Ascending aorta (tissue), 2 donors: ENCODE measurements around the gene RMND5A. TPM values are rescaled to one million over a fixed set of nuclear protein-coding genes. Genes with fewer than 3 reads are reported as not detected.

ENCODE experiments used
- DNase-seq, 2 donors: peaks; one replicate each; pipeline ENCODE4 v3.0.0-alpha.2; 2019; ENCODE audit warnings: low spot score in 2 of 2
- H3K27ac ChIP-seq, 2 donors: fragments of 200-600 bp; sonication (generic); one replicate each; pipeline ENCODE4 v1.5.1; 2016 to 2017; ENCODE audit warnings: mild to moderate bottlenecking in 1 of 2
- H3K27me3 ChIP-seq: fragments of 200-600 bp; sonication (generic); one replicate; pipeline ENCODE4 v1.5.1; 2017
- H3K36me3 ChIP-seq, 2 donors: fragments of 200-600 bp; sonication (generic); one replicate each; pipeline ENCODE4 v1.5.1; 2016
- H3K4me1 ChIP-seq, 2 donors: fragments of 200-600 bp; sonication (generic); one replicate each; pipeline ENCODE4 v1.5.1; 2016 to 2017; ENCODE audit warnings: mild to moderate bottlenecking in 1 of 2
- H3K4me3 ChIP-seq, 2 donors: fragments of 200-600 bp; sonication (generic); one replicate each; pipeline ENCODE4 v1.5.1; 2016 to 2017; ENCODE audit warnings: mild to moderate bottlenecking in 1 of 2
- H3K9me3 ChIP-seq, 2 donors: fragments of 200-600 bp; sonication (generic); one replicate each; pipeline ENCODE4 v1.5.1; 2016
- intact Hi-C: fragments of 100-400 bp; cut with DNase I; formaldehyde crosslinking; loops from one replicate; pipeline ENCODE4 v1.15.1; 2023
- total RNA-seq: library from RNA; depleted of rRNA; stranded (reverse); fragments of >200 nt; gene quantifications from one replicate; pipeline ENCODE4 v1.1.0, GENCODE V29; 2016
- TF ChIP-seq, protein P1 (sequence below), 3 experiments: fragments of 200-600 bp in 2 of 3; fragments of 450-650 bp in 1 of 3; sonication (generic) in 2 of 3; IDR thresholded peaks; one replicate each; pipeline ENCODE4 v1.5.1; 2016 to 2019; ENCODE audit warnings: antibody characterized with exemption in 3 of 3, mild to moderate bottlenecking in 1 of 3, moderate library complexity in 1 of 3

Gene RMND5A
- total RNA-seq, 1 donor from 2014 or later = 17.7 TPM

DNA sequence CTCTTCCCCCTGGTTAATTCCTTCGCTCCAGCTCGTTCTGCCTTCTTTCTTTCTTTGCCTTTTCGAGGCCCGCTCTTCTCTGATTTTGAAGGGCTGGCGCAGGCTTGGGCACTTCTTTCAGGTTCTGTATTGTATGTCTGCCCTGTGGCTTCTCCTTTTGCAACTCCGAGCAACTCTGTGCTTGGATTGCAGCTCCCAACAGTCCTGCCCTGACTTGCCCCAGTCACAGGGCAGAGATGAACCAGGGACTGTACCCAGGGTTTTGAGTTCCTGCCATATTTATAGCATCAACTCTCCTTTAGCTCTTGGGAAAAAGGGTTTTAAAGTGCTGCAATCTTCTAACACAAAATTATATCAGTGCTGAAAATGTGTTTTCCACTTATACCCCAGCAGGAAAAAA, 101.8 kb downstream of the RMND5A start:
- Histone ChIP-seq H3K27ac (no peak overlapping the region), H3K36me3 (no peaks in the 10 kb centered on the region), H3K4me3 (no peak overlapping the region), H3K9me3 (peaks cover 3 to 5% of the 10 kb centered on the region in 2 donors), H3K4me1 (no peaks in the 10 kb centered on the region), H3K27me3 (no peaks in the 10 kb centered on the region)
- TF ChIP-seq, protein P1, sequence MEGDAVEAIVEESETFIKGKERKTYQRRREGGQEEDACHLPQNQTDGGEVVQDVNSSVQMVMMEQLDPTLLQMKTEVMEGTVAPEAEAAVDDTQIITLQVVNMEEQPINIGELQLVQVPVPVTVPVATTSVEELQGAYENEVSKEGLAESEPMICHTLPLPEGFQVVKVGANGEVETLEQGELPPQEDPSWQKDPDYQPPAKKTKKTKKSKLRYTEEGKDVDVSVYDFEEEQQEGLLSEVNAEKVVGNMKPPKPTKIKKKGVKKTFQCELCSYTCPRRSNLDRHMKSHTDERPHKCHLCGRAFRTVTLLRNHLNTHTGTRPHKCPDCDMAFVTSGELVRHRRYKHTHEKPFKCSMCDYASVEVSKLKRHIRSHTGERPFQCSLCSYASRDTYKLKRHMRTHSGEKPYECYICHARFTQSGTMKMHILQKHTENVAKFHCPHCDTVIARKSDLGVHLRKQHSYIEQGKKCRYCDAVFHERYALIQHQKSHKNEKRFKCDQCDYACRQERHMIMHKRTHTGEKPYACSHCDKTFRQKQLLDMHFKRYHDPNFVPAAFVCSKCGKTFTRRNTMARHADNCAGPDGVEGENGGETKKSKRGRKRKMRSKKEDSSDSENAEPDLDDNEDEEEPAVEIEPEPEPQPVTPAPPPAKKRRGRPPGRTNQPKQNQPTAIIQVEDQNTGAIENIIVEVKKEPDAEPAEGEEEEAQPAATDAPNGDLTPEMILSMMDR (IDR thresholded peaks at IDR 0.05) = no peak
- DNase-seq = no peak
- intact Hi-C loops = no loop called here

DNA sequence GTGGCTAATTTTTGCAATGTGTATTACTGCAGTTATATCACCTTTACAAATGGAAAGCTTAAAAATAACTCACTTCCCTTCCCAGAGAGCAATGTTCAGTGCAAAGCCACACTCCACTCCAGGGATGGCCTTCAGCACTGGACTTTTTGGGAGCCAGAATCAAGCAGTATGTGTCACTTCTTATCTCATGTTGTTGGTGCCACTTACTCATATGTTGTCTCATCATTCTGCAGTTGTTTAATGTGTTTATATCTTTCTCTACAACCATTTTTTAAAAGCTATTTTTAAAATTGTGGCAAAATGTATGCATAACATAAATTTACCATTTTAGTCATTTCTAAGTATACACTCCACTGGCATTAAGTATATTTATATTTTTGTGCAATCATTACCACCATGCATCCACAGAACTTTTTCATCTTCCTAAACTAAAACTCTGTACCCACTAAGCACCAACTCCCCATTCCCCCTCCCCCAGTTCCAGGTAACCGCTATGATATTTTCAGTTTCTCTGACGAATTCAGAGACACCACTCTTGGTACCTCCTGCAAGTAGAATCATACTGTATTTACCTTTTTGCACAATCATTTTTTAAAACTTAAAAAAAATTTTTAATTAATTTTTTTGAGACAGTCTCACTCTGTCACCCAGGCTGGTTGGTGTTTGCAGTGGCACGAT, 102.7 kb downstream of the RMND5A start:
- DNase-seq = no peak
- Histone ChIP-seq H3K4me3 (no peak overlapping the region), H3K36me3 (no peaks in the 10 kb centered on the region), H3K9me3 (peaks cover 3 to 5% of the 10 kb centered on the region in 2 donors), H3K27ac (no peak overlapping the region), H3K4me1 (no peaks in the 10 kb centered on the region), H3K27me3 (no peaks in the 10 kb centered on the region)
- intact Hi-C loops = no loop called here
- TF ChIP-seq, protein P1 (IDR thresholded peaks at IDR 0.05) = no peak

DNA sequence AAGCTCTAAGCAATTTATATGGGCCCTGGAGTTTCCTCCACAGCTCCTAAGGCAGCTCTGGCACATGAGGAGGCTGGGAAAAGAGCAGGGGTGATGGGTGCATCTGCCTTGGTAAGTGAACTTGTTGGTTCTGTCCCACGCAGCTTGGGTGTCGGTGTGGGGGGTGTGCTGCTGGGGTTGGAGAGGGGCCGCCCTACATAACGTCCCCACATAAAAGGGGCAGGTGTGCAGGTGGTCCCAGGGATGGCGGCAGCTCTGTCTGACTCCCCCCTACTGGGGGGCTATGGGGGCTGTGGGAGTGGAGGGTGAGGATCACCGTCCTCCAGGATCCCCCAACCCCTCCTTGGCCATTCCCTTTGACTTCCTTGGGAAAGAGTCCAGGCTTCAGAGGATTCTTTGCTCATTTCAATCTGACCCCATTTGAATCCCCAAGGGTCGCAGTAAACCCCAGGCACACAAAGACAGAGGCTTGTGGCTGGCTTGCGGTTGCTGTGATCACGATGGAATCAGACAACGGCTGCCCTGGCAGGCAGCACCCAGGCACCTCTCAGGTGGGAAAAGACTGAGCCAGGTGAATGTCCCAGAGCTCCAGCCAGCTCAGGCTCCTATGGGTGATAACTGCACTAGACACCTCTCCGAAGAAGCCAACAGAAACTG, 105.1 kb downstream of the RMND5A start:
- no peaks in the 10 kb centered on the region for H3K4me1 ChIP-seq
- H3K27ac ChIP-seq = no peak overlapping the region
- H3K36me3 ChIP-seq = no peaks in the 10 kb centered on the region
- no peaks in the 10 kb centered on the region for H3K27me3 ChIP-seq
- DNase-seq = no peak
- H3K9me3 ChIP-seq = peaks cover 3 to 5% of the 10 kb centered on the region in 2 donors
- no peak overlapping the region for H3K4me3 ChIP-seq
- intact Hi-C loops = no loop called here
- TF ChIP-seq, protein P1 (IDR thresholded peaks at IDR 0.05) = no peak

DNA sequence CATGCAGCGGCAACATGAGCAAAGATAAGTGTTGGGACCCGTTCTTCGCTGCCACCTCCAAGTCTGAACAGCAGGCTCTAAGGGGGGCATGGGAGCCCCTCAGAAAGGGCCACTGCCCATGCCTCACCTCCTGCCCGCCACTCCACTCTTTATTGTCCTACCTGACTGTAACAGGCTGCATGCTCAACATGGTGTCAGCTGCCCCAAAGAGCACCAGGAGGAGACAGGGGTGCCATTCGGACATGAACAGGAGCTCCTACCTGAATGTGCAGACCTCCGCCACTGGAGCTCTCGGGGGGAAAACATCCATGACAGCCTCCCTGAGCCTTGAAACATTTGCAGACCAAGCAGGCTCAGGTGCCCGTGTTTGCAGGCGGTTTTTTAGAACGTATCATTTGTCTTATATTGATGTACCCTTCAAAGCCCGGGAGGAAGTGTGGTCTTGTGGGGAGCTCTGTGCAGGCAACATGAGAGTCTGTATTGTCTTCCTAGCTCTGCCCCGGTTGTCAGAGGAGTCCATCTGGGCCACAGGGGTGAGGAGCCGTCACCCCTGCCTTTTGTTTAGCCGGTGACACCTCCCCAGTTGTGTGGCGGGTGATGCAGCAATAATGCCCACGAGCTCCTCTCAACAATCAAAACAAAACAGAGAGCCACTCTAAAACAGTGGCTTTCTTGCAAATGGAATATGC, 105.7 kb downstream of the RMND5A start:
- Histone ChIP-seq H3K27me3 (no peaks in the 10 kb centered on the region), H3K27ac (no peak overlapping the region), H3K4me3 (no peak overlapping the region), H3K4me1 (no peaks in the 10 kb centered on the region), H3K36me3 (no peaks in the 10 kb centered on the region), H3K9me3 (peaks cover 3 to 5% of the 10 kb centered on the region in 2 donors)
- TF ChIP-seq, protein P1 (IDR thresholded peaks at IDR 0.05) = no peak
- DNase-seq = no peak
- intact Hi-C loops = no loop called here

DNA sequence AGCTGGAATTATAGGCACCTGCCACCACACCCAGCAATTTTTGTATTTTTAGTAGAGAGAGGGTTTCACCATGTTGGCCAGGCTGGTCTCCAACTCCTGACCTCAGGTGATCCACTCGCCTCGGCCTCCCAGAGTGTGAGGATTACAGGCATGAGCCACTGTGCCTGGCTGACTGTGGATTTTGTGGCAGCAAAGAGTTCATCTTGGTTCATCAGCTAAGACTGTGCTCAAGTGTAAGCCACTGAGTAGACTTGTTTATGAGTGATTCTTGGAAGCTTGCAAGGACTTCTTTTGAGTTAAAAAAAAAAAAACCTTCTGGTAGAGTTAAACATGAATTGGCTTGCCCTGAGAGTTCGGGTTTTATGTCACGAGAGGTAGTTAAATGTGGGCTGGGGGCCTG, 106.9 kb downstream of the RMND5A start:
- TF ChIP-seq, protein P1 (IDR thresholded peaks at IDR 0.05) = no peak
- H3K27me3 ChIP-seq = no peaks in the 10 kb centered on the region
- no peaks in the 10 kb centered on the region for H3K36me3 ChIP-seq
- no peaks in the 10 kb centered on the region for H3K4me1 ChIP-seq
- H3K27ac ChIP-seq = no peak overlapping the region
- H3K4me3 ChIP-seq = no peak overlapping the region
- DNase-seq = no peak
- intact Hi-C loops = no loop called here
- peaks cover 3 to 5% of the 10 kb centered on the region in 2 donors for H3K9me3 ChIP-seq

Other genes starting within 250 kb of the RMND5A start
- gene CHMP3, start 156.8 kb upstream of the RMND5A start, total RNA-seq = 69.3 TPM
- gene RNF103, start 96.4 kb upstream of the RMND5A start, total RNA-seq = 20.5 TPM
- 17.7 TPM for gene CD8A, start 70.6 kb downstream of the RMND5A start, total RNA-seq
- not detected for gene CD8B, start 141.6 kb downstream of the RMND5A start, total RNA-seq
- 3.1 TPM for gene RGPD1, start 221.8 kb downstream of the RMND5A start, total RNA-seq